Lower leg skin (tissue), 4 donors: ENCODE measurements around the gene ZMYND8. TPM values are rescaled to one million over a fixed set of nuclear protein-coding genes. Genes with fewer than 3 reads are reported as not detected.
"Not testable (repeated sequence)": the region's sequence is repeated elsewhere in the genome, so short reads cannot be mapped to it uniquely, and the experiment has no call there.

Experiments
- DNase-seq, 2 donors: peaks; one replicate each; pipeline ENCODE4 v3.0.0-alpha.2; 2019; ENCODE audit warnings: low spot score in 2 of 2
- H3K4me3 ChIP-seq: fragments of 200-600 bp; sonication (generic); 2 replicates; pipeline ENCODE4 v1.5.1; 2017; ENCODE audit warnings: mild to moderate bottlenecking, low read depth; ENCODE audit not compliant: poor library complexity, severe bottlenecking
- POLR2A ChIP-seq, 2 donors: fragments of 450-650 bp; IDR thresholded peaks; one replicate each; pipeline ENCODE4 v1.6.1; 2016 to 2017; ENCODE audit warnings: antibody characterized with exemption in 2 of 2, mild to moderate bottlenecking in 1 of 2, moderate library complexity in 1 of 2
- WGBS, 2 donors: methylation state at CpG; one replicate each; pipeline ENCODE4 v1.1.5; 2018; 5-methylcytosine and 5-hydroxymethylcytosine counted together
- intact Hi-C: fragments of 100-400 bp; cut with DNase I; formaldehyde crosslinking; loops from one replicate; pipeline ENCODE4 v1.15.0; 2023; ENCODE audit warnings: low total_unique reads
- total RNA-seq, 4 donors: library from RNA; depleted of rRNA; stranded (reverse); fragments of >200 nt; gene quantifications; one replicate each; pipeline ENCODE4 v1.1.0, GENCODE V29; 2016
- TF ChIP-seq, protein P1 (sequence below), 3 donors: fragments of 450-650 bp; IDR thresholded peaks; one replicate each; pipeline ENCODE4 v1.5.1; 2016; ENCODE audit warnings: antibody characterized with exemption in 3 of 3, mild to moderate bottlenecking in 3 of 3, moderate library complexity in 2 of 3

Gene ZMYND8
- total RNA-seq, 4 donors from 2014 or later = 42.2 to 79.0 (median 65.4) TPM

DNA sequence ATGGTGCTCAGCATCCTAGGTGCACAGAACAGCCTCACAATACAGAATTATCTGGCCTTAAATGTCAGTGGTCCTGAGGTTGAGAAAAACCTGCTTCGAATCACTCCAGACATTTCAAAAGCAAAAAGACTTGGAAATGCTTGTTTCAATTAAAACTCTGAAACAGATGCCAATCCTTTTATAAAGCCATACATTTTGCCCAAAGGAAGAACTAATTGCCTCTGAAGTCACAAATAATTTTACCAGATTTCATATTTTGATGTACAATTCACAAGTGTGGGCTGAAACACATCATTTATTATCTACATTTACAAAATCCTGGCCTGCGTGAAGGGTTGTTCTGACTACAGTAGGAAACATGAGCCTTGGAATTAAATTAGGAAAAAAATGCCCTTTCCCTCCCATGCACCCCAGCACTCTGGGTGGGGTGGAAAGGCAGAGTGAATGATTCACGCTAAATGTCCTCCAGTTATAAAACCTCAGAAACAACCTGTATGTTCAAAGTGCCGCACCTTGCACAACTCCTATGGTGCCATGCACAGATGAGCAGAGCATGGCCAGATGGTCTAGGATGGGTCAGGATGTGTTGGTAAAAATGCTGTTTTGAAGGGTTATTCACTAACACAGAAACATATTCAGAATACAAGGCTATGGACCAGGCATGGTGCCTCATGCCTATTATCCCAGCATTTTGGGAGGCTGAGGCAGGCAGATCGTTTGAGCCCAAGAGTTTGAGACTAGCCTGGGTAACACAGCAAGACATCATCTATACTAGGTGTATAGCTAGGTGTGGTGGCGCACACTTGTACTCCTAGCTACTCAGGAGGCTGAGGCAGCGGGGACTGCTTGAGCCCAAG lies 87.0 kb downstream of the ZMYND8 start:
- no peak for DNase-seq
- TF ChIP-seq POLR2A (IDR thresholded peaks at IDR 0.05) = no peak
- TF ChIP-seq, protein P1, sequence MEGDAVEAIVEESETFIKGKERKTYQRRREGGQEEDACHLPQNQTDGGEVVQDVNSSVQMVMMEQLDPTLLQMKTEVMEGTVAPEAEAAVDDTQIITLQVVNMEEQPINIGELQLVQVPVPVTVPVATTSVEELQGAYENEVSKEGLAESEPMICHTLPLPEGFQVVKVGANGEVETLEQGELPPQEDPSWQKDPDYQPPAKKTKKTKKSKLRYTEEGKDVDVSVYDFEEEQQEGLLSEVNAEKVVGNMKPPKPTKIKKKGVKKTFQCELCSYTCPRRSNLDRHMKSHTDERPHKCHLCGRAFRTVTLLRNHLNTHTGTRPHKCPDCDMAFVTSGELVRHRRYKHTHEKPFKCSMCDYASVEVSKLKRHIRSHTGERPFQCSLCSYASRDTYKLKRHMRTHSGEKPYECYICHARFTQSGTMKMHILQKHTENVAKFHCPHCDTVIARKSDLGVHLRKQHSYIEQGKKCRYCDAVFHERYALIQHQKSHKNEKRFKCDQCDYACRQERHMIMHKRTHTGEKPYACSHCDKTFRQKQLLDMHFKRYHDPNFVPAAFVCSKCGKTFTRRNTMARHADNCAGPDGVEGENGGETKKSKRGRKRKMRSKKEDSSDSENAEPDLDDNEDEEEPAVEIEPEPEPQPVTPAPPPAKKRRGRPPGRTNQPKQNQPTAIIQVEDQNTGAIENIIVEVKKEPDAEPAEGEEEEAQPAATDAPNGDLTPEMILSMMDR (IDR thresholded peaks at IDR 0.05) = no peak
- H3K4me3 ChIP-seq = no peak overlapping the region
- 78 to 81% methylated on average over 7 of the region's 7 CpGs for WGBS, 2 donors
- intact Hi-C loops = loop anchor here (5.0 kb wide), 1 partner anchor 113 kb away; no protein-coding TSS in a partner anchor

DNA sequence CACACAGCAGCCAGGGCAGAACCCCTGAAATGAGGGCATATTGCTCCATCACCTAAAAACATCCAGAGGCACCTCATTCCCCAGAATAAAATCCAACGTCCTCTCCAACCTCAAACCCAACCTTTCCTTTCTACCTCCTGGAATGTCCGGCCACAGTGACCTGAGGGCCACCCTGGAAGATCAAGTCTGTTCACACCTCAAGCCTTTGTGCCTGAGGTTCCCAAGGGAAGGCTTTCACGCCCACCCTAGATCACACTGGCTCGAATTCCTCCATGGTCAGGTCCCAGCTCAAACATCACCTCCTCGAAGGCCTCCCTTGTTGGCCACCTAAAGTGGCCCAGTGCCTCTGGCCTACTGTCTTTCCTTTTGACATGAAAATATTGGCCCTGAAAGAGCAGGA lies 88.9 kb downstream of the ZMYND8 start:
- no peak for DNase-seq
- TF ChIP-seq, protein P1 (IDR thresholded peaks at IDR 0.05) = no peak
- no peak for TF ChIP-seq POLR2A (IDR thresholded peaks at IDR 0.05)
- WGBS, 2 donors = 94 to 95% methylated on average over 5 of the region's 5 CpGs
- H3K4me3 ChIP-seq = no peak overlapping the region
- intact Hi-C loops = no loop called here

DNA sequence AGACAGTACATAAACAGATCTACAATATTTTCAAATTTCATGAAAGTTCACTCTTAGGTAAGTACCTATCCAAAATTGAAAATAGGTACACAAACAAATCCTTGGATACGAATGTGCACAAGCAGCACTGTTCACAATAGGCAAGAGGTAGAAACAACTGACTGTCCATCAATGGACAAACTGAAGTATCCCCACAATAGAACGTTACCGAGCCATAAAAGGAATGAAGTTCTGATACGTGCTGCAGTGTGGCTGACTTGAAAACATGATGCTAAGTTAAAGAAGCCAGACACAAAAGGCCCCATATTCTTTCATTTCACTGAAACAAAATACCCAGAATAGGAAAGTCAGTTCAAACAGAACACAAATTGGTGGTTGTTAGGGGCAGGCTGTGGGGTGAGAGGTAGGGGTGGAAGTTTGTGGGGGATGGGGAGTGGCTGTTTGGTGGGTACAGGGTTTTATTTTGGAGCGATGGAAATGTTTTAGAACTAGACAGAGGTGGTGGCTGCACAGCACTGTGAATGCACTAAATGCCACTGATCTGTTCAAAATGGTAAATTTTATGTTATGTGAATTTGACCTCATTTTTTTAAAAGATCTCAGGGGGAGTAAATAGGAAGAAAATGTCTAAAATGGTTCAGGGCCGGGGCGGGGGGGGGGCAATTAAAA lies 89.5 kb downstream of the ZMYND8 start:
- DNase-seq = no peak
- WGBS, 2 donors = 67 to 86% methylated on average over 7 of the region's 7 CpGs
- intact Hi-C loops = no loop called here
- no peak overlapping the region for H3K4me3 ChIP-seq
- no peak for TF ChIP-seq POLR2A (IDR thresholded peaks at IDR 0.05)

DNA sequence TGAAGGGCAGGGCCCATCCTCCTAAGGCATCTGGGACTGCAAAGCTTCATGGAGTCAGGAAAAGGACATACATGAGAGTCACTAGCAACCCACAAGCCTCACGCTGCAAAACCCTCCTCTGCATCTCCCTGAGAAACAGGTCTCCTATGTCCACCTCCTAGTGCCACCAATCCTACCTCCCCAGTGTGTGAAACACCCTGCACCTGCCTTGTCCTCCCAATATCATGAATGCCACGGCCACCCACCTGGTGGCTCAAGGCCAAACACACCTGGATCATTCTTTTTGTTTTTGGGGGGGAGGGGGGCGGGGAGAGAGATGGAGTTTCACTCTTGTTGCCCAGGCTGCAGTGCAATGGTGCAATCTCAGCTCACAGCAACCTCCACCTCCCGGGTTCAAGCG lies 90.5 kb downstream of the ZMYND8 start:
- WGBS, 2 donors = 85 to 92% methylated on average over 5 of the region's 5 CpGs
- DNase-seq = no peak
- no peak overlapping the region for H3K4me3 ChIP-seq
- TF ChIP-seq POLR2A (IDR thresholded peaks at IDR 0.05) = no peak
- TF ChIP-seq, protein P1 (IDR thresholded peaks at IDR 0.05) = no peak
- intact Hi-C loops = no loop called here

DNA sequence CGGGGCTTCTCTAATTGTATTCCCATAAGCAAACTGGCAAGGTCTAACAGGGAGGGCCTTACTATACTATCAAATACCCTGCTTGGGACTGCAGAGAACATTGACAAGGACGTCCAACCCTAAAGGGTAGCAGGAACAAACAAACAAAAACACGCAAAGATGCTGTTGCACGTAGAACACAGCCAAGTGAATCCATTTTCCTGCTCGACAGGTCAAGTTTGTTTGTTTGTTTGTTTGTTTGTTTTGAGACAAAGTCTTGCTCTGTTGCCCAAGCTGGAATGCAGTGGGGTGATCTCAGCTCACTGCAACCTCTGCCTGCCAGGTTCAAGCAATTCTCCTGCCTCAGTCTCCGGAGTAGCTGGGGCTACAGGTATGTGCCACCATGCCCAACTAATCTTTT lies 91.3 kb downstream of the ZMYND8 start:
- no peak for DNase-seq
- no peak overlapping the region for H3K4me3 ChIP-seq
- 89 to 90% methylated on average over 6 of the region's 6 CpGs for WGBS, 2 donors
- intact Hi-C loops = no loop called here
- no peak for TF ChIP-seq POLR2A (IDR thresholded peaks at IDR 0.05)
- TF ChIP-seq, protein P1 (IDR thresholded peaks at IDR 0.05) = no peak

DNA sequence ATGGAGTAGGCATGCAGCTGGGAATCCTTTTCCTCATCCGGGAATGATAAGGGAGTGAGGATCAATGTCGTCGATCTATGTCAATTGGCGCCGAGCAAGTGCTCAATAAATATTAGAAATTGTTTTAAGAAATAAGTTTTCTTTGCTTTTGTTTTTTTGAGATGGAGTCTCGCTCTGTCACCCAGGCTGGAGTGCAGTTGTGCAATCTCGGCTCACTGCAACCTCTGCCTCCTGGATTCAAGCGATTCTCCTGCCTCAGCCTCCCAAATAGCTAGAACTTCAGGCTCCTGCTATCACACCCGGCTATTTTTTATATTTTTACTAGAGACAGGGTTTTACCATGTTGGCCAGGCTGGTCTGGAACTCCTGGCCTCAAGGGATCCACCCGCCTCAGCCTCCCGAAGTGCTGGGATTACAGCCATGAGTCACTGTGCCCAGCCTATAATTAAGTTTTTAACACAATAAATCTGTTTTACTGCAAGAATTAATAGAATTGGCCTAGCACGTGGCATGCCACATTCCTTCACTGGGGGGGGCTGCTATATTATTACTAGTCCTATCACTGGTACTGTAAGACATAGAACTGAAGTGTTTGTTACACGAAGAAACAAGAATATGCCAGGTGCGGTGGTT lies 92.2 kb downstream of the ZMYND8 start:
- 65 to 67% methylated on average over 14 of the region's 14 CpGs for WGBS, 2 donors
- intact Hi-C loops, H3K4me3 ChIP-seq, DNase-seq: not testable (repeated sequence)
